HUDEP-2 (cell line): Measurements from ENCODE around the gene VCX.
"Not testable (repeated sequence)": the region's sequence is repeated elsewhere in the genome, so short reads cannot be mapped to it uniquely, and the experiment has no call there.

Experiments
- DNase-seq, 76 experiments: peaks; one replicate each; lab custom pipeline; 2025; ENCODE audit not compliant: unreplicated experiment in 76 of 76; lab: John Stamatoyannopoulos, UW

The VCX gene

DNA sequence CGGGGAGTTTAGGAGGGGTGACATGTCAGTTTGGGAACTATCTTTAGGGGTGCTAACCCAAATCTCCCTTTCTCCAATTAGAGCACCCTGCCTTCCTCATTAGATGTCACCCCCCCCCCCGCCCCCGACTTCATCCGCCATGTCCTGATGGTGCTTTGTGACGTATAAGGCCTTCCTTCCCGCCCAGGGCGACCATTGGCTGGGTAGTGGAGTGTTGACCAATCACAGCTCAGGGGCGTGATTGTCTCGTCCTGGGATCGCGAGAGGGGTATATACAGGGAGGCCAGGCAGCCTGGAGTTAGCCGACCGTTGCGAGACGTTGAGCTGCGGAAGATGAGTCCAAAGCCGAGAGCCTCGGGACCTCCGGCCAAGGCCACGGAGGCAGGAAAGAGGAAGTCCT lies at the start of gene VCX:
Gene VCX, plus strand, starts transcription at position 301 of the 400 bp plus-strand sequence. Its CDS starts 33 bp downstream, at position 334.
- not testable (repeated sequence) for DNase-seq

DNA sequence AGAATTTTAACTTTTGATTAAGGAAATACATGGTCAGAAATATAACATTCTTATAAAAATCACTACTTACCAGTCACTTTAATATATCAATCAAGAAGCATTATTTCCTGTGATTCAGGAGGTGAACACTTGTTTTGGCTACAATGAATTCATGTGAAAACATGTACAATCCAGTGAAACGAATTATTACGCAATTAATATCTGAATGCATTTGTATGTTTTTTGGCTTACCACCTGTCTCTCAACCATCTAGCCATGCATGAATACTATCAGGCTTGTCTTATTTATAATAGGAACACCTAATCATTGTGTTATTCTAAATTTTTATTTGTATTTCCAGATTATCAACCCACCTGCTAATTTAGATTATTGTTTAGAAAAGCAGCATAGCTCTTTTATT lies 44.6 kb upstream of the VCX start:
- DNase-seq = no peak

DNA sequence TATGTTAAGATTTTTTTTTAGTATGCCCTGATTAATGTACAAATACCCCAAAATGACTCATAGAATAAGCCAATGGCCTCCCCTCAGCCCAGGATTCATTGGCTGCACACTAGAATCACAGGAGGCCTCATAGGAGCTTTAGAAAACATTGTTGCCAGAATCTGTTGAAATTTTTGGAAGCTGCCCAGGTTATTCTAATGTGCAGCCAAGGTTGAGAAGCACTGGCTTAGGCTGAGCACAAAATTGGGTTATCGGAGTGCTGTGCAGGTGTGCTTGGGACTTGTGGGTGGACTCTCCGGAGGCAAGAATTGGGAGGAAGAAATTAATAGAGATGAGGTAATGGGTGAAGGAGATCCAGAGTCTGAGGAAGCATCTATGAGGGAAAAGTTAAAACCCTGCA lies 41.3 kb upstream of the VCX start:
- DNase-seq = no peak

DNA sequence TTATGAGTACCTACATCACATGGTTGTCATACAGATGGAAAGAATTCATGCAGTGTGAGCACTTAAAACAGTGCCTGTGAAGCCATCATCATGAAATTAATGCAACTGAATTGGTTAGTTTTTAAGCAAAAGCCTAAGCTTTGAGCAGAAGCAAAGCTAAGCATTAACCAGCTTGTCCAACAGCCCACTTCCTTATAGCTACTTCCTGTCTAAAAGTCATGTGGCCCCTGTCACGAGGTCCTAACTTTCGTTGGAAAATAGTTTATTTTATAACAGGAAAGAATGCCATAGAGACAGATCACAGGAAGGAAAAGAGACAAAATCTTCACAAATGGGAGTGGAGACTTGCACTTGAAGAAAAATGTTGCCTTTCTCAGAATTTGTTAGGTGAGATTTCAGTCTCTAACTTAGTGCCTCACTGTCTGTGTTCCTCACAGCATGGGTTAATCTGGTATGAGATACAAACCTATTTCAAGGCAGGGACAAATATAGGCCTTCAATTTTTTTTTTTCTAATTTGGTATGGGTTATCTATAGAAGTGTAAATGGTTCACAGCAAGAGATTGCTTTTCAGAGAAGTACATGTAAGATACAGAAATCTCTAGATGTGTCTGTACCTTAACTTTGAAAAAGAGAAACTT lies 27.7 kb upstream of the VCX start:
- DNase-seq = no peak

DNA sequence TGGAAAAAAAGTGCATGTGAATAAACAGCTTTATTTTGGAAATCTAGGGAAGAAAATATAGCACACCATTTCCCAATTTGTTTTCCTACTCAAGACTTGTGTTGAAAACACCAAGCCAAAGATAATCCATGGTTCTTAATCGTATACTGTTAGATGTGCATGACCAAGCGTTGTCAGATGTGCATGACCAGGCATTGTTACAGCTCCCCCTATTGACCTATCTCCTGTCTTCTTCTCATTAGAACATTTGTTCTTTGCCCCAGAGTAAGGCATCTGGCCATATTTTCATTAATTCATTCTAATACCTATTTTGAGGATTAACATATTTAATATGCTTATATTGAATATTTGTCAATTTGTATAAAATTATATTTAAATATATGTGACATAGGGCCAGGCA lies 14.4 kb upstream of the VCX start:
- peak in 1 of 76 experiments; percentile 0 for DNase-seq

DNA sequence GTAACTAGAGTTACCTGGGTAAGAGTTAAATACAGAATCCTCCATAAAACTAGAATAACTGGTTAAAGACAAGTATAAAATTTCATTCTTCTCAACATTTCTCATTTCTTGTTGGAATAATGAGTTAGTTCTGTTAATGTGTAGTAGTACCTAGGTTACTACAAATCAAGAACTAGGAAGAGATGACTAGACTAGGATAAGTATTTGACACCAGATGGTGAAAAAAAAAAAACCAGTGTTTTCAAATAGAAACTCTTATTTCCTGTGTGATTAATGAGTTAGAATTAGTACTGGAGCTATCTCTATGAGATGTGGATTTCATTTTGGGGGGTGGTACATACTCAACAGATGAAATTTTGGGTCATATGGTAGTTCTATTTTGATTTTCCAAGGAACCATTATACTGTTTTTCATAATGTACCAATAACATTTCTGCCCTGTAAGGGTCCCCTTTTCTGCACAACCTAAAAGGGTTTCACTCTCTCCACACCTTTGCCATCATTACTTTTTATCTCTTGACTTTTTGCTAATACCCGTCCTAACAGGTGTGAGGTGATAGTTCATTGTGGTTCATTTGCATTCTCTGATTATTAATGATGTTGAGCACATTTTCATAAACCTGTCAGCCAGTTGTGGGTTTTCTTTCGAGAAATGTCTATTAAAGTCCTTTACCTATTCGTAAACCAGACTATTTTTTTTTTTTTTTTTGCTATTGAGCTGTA lies 1.7 kb upstream of the VCX start:
- DNase-seq = no peak

DNA sequence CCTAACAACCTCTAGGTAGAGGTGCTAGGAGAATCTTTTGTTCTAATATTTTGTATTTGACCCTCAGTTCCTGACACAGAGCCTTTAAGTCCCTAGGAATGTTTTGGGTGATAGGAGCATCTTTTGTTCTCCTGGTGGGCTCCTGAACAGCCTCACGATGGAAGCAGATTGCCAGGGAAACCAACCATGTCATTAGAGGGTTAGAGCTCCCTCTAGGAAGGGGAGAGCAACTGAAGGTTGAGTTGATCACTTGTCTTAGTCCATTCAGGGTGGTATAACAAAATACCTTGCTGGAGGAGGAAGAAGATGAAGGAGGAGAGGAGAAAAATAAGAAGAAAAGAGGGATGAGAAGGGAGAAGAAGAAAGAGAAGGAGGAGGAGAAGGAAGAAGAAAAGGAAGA lies 9.2 kb downstream of the VCX start:
- no peak for DNase-seq

DNA sequence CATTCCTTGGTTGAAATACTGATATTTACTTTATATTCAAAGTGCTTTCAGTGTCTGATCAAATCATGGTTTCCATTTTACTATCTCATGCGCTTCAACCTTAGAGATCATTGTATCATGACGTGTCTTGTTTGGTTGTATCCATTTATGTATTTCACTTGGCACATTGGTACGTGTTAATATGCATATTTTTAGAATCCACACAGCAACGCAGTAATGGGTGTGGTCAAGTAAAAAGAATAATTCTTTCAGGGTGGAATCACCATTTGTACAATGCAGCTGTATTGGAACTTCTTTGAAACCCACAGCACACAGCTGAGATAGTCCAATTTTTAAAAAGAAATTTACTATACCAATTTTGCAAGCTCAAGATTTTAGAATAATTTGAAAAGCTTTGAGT lies 29.1 kb downstream of the VCX start:
- DNase-seq = no peak

DNA sequence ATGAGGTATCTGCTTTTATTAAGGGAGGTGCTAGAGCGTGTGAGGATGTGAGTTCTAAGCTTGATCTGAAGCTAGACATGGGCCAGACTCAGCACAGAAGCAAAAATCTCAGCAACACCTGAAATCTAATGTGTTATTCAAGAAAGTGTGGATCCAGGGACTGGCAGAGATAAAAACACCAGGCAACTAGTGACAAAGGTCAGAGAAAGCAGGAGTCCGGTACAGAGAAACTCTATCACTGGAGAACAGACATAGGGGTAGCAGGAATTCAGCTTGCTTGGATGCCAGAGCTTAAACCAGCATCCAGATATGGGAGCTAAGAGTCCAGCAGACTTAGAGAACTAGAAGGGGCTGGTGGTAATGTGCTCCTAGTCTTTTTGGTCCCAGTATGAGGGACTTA lies 34.0 kb downstream of the VCX start:
- DNase-seq = no peak

DNA sequence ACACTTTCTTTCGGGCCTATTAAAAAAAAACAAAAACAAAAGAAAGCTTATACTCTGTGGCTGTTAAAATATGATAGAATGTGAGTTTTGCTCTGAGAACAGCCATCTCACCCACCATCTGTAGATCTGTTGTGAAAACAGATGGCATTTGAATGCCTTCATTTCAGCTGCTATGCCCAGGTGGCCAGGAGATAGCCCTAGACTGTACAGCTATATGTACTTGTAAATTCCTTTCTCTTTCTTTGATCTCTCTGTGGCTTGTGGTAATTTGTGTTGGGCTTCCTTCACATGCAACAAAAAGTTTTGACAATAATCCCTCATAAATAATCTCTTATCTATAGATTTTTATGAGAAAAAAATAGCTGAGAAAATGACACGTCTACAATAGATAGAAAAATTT lies 46.2 kb downstream of the VCX start:
- DNase-seq = peak in 2 of 76 experiments; percentile 0

DNA sequence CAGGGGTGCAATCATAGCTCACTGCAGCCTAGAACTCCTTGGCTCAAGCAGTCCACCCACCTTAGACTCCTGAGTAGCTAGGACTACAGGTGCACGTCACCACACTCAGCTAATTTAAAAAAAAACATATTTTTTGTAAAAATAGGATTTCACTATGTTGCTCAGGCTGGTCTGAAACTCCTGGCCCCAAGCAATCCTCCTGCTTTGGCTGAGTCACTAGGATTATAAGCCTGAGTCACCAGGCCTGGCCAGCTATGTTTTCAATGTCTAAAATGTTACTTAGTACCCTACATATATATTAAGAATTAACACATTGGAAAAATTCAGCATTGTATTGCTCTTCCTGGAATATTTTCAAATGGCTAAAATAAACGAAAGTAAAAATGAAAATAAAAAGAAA lies 46.7 kb downstream of the VCX start:
- peak in 7 of 76 experiments; percentile 0 to 20 (median 0) for DNase-seq

DNA sequence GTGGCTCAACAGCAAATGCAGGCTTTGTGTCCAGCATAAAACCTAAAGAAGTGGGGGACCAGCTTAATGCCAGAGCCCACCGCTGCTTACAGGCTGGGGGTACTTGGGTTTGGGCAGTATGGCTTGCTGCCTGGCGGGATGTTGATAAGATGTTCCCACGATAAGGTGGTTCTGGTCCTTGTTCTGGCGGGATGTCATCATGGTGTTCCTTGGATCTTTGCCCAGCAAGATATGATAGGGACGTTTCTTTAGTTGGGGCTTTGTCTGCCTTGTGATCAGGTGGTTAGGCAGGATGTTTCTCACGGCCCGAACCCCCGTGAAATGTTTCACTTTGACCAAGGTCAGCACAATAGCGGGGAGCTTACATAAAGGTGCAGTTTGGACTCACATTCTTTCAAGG lies 49.0 kb downstream of the VCX start:
- DNase-seq = peak in 74 of 76 experiments; percentile 0 to 74 (median 34)
